ENCODE measurements around the gene TMC1. TPM values are rescaled to one million over a fixed set of nuclear protein-coding genes. Genes with fewer than 3 reads are reported as not detected.

The TMC1 gene
- total and polyA plus RNA-seq, 2 of the 13 experiments (the other 11 are each of a cell fraction or from before 2014, with no cell fraction given), result 0.02 to 0.03 TPM

GRCh38 chr9:72839085-72839484 is 317.7 kb downstream of the TMC1 start:
- 66% methylated on average over 3 of the region's 3 CpGs for WGBS (ENCODE audit: low lambda C conversion rate)
- POLR2A ChIA-PET, result no interaction called here

DNA sequence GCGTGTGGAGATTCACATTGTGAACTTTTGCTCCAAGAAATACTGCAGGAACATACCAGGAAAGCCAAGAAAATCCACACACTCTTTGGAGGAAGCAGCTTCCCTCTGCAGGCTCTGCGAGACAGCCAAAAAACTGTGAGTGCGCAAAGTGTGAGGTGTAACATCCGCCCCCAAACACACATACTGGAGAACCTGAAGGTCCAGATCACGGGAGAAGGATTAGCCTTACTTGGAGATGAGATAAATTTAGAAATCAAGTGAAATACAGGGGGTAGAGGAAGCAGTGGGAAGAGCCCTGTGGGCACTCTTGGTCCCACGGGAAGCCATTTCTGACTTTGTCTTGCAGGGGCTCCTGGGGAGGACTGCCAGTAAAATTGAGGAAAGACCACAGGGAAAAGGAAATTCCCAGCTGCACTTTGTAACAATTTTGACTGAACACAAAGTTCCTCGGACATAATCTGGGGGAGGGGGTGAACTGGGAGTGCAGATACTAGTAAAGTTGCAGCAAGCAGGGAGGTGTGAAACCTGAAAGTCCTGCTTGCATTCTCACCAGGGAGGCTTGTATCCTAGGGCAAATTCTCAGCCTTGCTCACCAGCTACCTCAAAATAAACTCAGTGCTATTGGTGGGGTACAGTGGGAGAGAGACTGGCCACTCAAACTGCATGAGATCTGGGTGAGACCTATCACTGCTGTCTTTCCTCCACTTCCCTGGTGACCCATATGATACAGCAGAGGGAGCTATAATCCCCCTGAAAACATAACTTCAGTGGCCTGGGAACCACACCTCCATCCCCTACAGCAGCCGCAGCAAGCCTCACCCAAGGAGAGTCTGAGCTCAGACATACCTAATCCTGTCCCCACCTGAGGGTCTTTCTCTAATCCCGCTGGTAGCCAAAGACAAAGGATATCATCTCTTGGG is 322.4 kb downstream of the TMC1 start:
- Histone ChIP-seq H3K36me3 (replicated peaks in 1 of 2; ENCODE audit: control insufficient read depth in 1 of 2, insufficient read depth in 2 of 2, low read length in 2 of 2) (no peaks in the 10 kb centered on the region), H3K4me1 (ENCODE audit: insufficient read depth, low read length) (peaks cover 22% of the 10 kb centered on the region), H3K27ac (ENCODE audit: extremely low read length, insufficient read depth, low read length) (peak overlapping the region; percentile 31), H3K9me3 (ENCODE audit: low read length) (peaks cover 19% of the 10 kb centered on the region), H3K4me3 (replicated peaks in 1 of 3; ENCODE audit: insufficient read depth in 1 of 3, low read depth in 2 of 3, low read length in 3 of 3) (peak overlapping the region; percentile 32 to 49 (median 40)), H3K4me2 (ENCODE audit: low read depth, low read length) (peak overlapping the region; percentile 77), H4K20me1 (ENCODE audit: insufficient read depth, low read length) (no peaks in the 10 kb centered on the region), H2AFZ (ENCODE audit: low read length) (peak overlapping the region; percentile 91), H3K27me3 (ENCODE audit: control insufficient read depth in 1 of 2, insufficient read depth in 2 of 2, low read length in 2 of 2) (no peaks in the 10 kb centered on the region), H3K9ac (ENCODE audit: insufficient read depth, low read depth, low read length) (peak overlapping the region; percentile 55), H3K79me2 (ENCODE audit: insufficient read depth, low read length) (no peaks in the 10 kb centered on the region)
- POLR2A ChIA-PET, result interaction anchor here (0.8 to 2.0 kb wide), 3 partner anchors 10 to 478 kb away, joined by 3 to 11 read pairs (median 4); no protein-coding TSS in a partner anchor
- DNase-seq (ENCODE audit: low spot score), result peak; percentile 74
- WGBS (ENCODE audit: low lambda C conversion rate), result 19% methylated on average over 9 of the region's 9 CpGs
- peak; percentile 89 for FAIRE-seq
- no TSS peak for BruUV-seq (replicated peaks)
- CTCF ChIA-PET (ENCODE audit: low intra/inter-chr PET ratio, low total read pairs), result interaction anchor here (1.1 to 2.1 kb wide), 2 partner anchors 22 to 238 kb away, joined by 5 to 14 read pairs; no protein-coding TSS in a partner anchor
- ATAC-seq, result peak; percentile 100
- in situ Hi-C loops (cut with HindIII; ENCODE audit: extremely low pct_ligation_motif_present, low pct_unique_long_range_greater_than_20kb) (no loop called here), intact Hi-C loops (cut with micrococcal nuclease; ENCODE audit: unreplicated experiment) (loop anchor here (1.0 to 5.0 kb wide), 2 partner anchors 239 to 339 kb away; no protein-coding TSS in a partner anchor)
- TF ChIP-seq MATR3 (CRISPR knock-in tag; IDR thresholded peaks at IDR 0.05), result no peak
- no peak for TF ChIP-seq ZNF251 (CRISPR knock-in tag; IDR thresholded peaks at IDR 0.05)
- no peak for TF ChIP-seq KDM3A (CRISPR knock-in tag; IDR thresholded peaks at IDR 0.05; ENCODE audit: low read depth)
- TF ChIP-seq ZNF317 (CRISPR knock-in tag; IDR thresholded peaks at IDR 0.05), result no peak
- no peak for TF ChIP-seq JUNB (CRISPR knock-in tag; IDR thresholded peaks at IDR 0.05; ENCODE audit: borderline replicate concordance)
- TF ChIP-seq ELF3 (CRISPR knock-in tag; IDR thresholded peaks at IDR 0.05), result no peak
- no peak for TF ChIP-seq ZFP82 (CRISPR knock-in tag; IDR thresholded peaks at IDR 0.05; ENCODE audit: borderline replicate concordance)
- TF ChIP-seq ZNF292 (CRISPR knock-in tag; IDR thresholded peaks at IDR 0.05; ENCODE audit: borderline replicate concordance, low read depth), result peak; percentile 63; the same call in 1 of the 2 replicates
- TF ChIP-seq ZFP36L1 (CRISPR knock-in tag; IDR thresholded peaks at IDR 0.05), result no peak
- TF ChIP-seq ETV5 (CRISPR knock-in tag; IDR thresholded peaks at IDR 0.05; ENCODE audit: borderline replicate concordance), result no peak
- TF ChIP-seq TOE1 (CRISPR knock-in tag; IDR thresholded peaks at IDR 0.05), result no peak
- TF ChIP-seq CHD2 (IDR thresholded peaks at IDR 0.05; ENCODE audit: low read depth, low read length), result no peak
- TF ChIP-seq MTA3 (CRISPR knock-in tag; IDR thresholded peaks at IDR 0.05), result no peak
- TF ChIP-seq ZNF841 (CRISPR knock-in tag; IDR thresholded peaks at IDR 0.05; ENCODE audit: borderline replicate concordance), result no peak
- no peak for TF ChIP-seq NONO (IDR thresholded peaks at IDR 0.05)
- peak; percentile 38; the same call in 1 of the 2 replicates for TF ChIP-seq NONO (CRISPR knock-in tag; conservative IDR thresholded peaks at IDR 0.05)

More at GRCh38 chr9:72839085-72839484, 317.7 kb downstream of the TMC1 start:
- FAIRE-seq, result no peak
- ATAC-seq, result no peak
- H3K79me2 ChIP-seq (ENCODE audit: insufficient read depth, low read length), result no peaks in the 10 kb centered on the region
- no peak overlapping the region for H3K4me3 ChIP-seq (replicated peaks in 1 of 3; ENCODE audit: insufficient read depth in 1 of 3, low read depth in 2 of 3, low read length in 3 of 3)
- no peak overlapping the region for H2AFZ ChIP-seq (ENCODE audit: low read length)
- no TSS peak for BruUV-seq (replicated peaks)
- H3K9ac ChIP-seq (ENCODE audit: insufficient read depth, low read depth, low read length), result no peak overlapping the region
- H3K4me2 ChIP-seq (ENCODE audit: low read depth, low read length), result no peak overlapping the region
- no peak for DNase-seq (ENCODE audit: low spot score)
- intact Hi-C loops (cut with micrococcal nuclease; ENCODE audit: unreplicated experiment) (no loop called here), in situ Hi-C loops (cut with HindIII; ENCODE audit: extremely low pct_ligation_motif_present, low pct_unique_long_range_greater_than_20kb) (loop anchor here (10.0 kb wide), 1 partner anchor 474 kb away; the partner anchor contains the start of gene ZFAND5)
- no peaks in the 10 kb centered on the region for H3K9me3 ChIP-seq (ENCODE audit: low read length)
- no peaks in the 10 kb centered on the region for H3K27me3 ChIP-seq (ENCODE audit: control insufficient read depth in 1 of 2, insufficient read depth in 2 of 2, low read length in 2 of 2)
- H4K20me1 ChIP-seq (ENCODE audit: insufficient read depth, low read length), result no peaks in the 10 kb centered on the region
- CTCF ChIA-PET (ENCODE audit: low intra/inter-chr PET ratio, low total read pairs), result interaction anchor here (0.7 kb wide), 1 partner anchor 629 kb away, joined by 3 read pairs; no protein-coding TSS in a partner anchor
- H3K36me3 ChIP-seq (replicated peaks in 1 of 2; ENCODE audit: control insufficient read depth in 1 of 2, insufficient read depth in 2 of 2, low read length in 2 of 2), result no peaks in the 10 kb centered on the region
- H3K27ac ChIP-seq (ENCODE audit: extremely low read length, insufficient read depth, low read length), result peak overlapping the region; percentile 26
- TF ChIP-seq NFE2L2 (IDR thresholded peaks at IDR 0.05; ENCODE audit: low read length), result peak; percentile 74
- TF ChIP-seq CCAR2 (optimal IDR thresholded peaks at IDR 0.05; ENCODE audit: low read depth, low read length), result no peak
- no peak for TF ChIP-seq GFI1 (CRISPR knock-in tag; IDR thresholded peaks at IDR 0.05; ENCODE audit: borderline replicate concordance)
- peak; percentile 99 to 100 for TF ChIP-seq MAFK (conservative IDR thresholded peaks at IDR 0.05 in 1 of 2, IDR thresholded peaks at IDR 0.05 in 1 of 2; ENCODE audit: low read length in 2 of 2)
- no peak for TF ChIP-seq ZNF841 (CRISPR knock-in tag; IDR thresholded peaks at IDR 0.05; ENCODE audit: borderline replicate concordance)
- TF ChIP-seq ZNF367 (CRISPR knock-in tag; IDR thresholded peaks at IDR 0.05; ENCODE audit: borderline replicate concordance), result no peak
- TF ChIP-seq MAFF (IDR thresholded peaks at IDR 0.05; ENCODE audit: low read depth, low read length), result peak; percentile 100
- peaks cover 53% of the 10 kb centered on the region for H3K4me1 ChIP-seq (ENCODE audit: insufficient read depth, low read length)

Data from HepG2 (cell line).